Hepatocyte (in vitro differentiated cells): ENCODE results near the gene NDUFB3.

Experiments
- CTCF ChIP-seq: fragments of 200-600 bp; sonication (generic); IDR thresholded peaks from 2 replicates; pipeline ENCODE4 v1.5.1; 2016; ENCODE audit warnings: antibody characterized with exemption, mild to moderate bottlenecking; ENCODE audit not compliant: poor library complexity
- EZH2phosphoT487 ChIP-seq: fragments of 200-600 bp; sonication (generic); IDR thresholded peaks from one replicate; pipeline ENCODE4 v1.6.1; 2018; ENCODE audit warnings: antibody characterized with exemption, mild to moderate bottlenecking, low read depth, moderate library complexity; ENCODE audit not compliant: unreplicated experiment, severe bottlenecking

GRCh38 chr2:201024518-201024917, 47.3 kb upstream of the NDUFB3 start:
- TF ChIP-seq CTCF (no peak), EZH2phosphoT487 (no peak)
